Activated CD4-positive, alpha-beta T cell treated with anti-CD3 and anti-CD28 coated beads, Interleukin-2, amount 50 U/mL, for 48 hours (primary cell): Measurements from ENCODE around the gene CIB2.

ENCODE experiments used
- DNase-seq, 2 experiments: peaks; one replicate each; pipeline ENCODE4 v3.0.0-alpha.2; 2020

The CIB2 gene

GRCh38 chr15:78149068-78149804 lies 18.0 kb upstream of the CIB2 start, which contains the start of gene IDH3A:
Gene IDH3A, plus strand, starts transcription at chr15:78149362. Its CDS starts 42 bp downstream, at chr15:78149404.
- DNase-seq: peak; percentile 100

GRCh38 chr15:78148392-78149067 lies 17.3 kb upstream of the CIB2 start:
- DNase-seq: no peak

DNA sequence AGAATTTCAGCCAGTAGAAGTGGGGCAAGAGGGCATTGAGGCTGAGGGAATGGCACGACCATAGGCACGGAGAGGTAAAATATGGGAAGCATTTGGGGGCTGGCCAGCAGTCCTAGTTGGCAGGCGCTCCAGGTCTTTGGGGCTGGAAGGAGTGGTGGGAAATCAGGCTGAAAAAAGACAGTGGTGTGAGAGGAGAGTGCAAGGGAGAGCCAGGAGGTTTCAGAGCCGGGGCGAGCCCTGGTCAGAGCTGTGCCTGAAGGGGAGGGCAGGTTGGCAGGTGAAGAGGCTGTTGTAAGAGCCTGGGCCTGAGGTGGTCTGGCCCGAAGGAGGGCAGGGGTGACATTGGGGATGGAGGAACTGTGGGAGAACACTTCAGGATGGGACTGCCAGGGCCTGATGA lies 16.3 kb upstream of the CIB2 start:
- no peak for DNase-seq

DNA sequence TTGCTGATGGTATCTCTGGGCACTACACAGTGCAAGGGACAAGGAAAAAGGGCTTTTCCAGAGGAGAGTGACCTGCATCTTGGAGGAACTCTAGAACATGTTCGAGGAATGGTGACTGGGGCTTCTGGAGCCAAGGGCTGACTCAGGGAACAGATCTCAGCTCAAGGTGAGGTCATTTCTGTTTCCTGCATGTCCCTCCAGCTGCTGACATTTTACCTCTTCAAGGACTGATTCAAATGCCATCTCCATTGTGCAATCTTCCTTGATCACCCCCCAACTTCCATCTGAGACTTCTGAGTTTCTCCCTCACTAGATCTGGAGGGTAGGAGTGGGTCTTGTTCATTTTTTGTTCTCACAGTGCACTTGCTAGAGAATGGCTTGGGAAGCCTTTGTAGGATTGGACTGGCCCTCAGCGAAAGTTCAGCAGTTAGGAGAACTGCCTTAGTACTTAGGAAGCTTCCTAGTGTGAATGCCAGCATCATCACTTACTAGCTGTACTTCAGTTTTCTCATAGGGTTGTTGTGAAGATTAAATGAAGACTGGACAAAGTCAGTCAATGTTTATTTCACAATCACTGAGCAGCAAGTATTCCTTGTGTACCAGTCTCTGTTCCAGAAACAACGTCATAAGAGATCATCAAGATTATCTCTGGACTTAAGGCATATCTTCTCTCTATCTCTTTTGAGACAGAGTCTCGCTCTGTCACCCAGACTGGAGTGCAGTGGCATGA lies 15.3 kb upstream of the CIB2 start:
- DNase-seq: no peak

DNA sequence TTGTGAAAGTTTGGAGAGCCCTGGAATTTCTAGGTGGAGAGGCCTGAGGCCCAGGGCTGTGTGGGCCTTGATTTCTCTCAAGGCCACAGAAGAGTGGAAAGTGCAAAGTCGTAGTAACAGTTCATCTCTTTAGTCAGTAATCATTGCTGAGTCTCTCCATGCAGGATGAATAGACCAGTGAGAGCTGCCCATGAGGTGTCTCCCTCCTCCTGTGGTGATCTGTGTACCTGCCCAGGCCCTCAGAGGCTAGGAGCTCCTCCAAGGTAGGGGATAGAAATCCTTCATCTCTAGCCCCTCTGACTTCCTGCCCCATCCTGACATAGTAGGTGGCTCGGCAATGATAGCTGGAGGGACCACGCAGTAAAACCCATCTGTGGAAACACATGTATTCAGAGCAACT lies 11.1 kb upstream of the CIB2 start:
- no peak for DNase-seq

DNA sequence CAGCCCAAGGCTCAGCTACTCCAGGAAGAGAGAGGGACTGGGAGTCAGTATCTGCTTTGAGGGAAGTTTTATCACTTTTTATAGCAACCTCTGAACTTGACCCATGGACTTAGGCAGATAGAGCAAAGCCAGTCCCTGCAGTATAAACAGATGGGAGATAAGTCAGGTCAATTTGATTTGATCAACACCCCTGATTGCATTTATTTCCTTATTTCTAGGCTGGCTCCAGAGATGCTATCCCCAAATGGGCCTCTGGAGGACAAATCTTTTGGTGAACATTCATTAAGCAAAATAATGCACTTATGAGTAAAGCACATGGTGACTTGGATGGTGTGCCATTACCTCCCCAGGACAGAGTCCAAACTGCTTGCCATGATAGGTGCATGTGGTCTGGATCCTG lies 9.0 kb upstream of the CIB2 start:
- no peak for DNase-seq

- DNase-seq: no peak
These were observed 8.3 kb upstream of the CIB2 start for GRCh38 chr15:78139578-78139977.

GRCh38 chr15:78133801-78134200 lies 2.6 kb upstream of the CIB2 start:
- no peak for DNase-seq

DNA sequence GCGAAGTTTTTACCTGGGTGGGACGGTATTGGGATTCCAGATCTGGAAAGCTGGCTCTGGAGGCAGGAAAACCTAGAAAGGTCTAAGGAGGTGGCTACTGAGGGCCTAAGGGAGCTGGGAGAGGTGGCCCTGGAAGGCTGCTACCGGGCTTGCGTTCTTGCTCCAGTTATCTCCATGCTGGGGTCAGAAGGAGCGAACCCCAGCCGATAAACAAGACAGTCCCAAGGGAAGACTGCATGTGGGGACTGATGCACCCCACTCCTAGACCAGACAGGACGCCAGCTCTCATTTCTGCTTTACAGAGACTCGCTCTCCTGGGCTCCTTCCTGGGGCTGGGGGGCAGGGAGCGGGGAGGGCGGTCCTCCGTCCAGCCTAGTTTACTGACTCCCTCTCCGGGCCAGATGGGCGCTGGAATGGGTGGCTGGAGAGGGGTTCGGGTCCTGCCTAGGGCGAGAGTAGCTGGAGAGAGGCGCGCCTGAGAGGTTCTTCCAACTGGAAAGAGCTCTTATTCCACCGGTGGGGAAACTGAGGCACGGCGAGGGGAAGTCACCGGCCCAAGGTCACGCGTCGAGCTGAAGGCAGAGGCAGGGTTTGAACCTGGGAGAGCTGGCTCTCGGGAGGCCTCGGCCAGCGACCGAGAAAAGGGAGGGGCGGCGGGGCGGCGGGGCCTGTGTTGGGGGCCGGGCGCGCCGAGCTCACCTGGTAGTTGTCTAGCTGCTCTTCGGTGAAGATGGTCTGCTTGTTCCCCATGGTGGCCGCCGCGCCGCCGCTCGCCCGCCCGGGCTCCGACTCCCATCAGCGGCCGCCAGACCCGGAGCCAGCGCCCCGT lies 565 bp downstream of the CIB2 start:
- peak in 1 of 2 experiments; percentile 23 for DNase-seq

- DNase-seq: no peak
These were observed 1.4 kb downstream of the CIB2 start for GRCh38 chr15:78129751-78130287.

GRCh38 chr15:78129077-78129750 lies 2.0 kb downstream of the CIB2 start:
- DNase-seq: no peak

GRCh38 chr15:78127882-78128281 lies 3.4 kb downstream of the CIB2 start:
- DNase-seq: no peak

DNA sequence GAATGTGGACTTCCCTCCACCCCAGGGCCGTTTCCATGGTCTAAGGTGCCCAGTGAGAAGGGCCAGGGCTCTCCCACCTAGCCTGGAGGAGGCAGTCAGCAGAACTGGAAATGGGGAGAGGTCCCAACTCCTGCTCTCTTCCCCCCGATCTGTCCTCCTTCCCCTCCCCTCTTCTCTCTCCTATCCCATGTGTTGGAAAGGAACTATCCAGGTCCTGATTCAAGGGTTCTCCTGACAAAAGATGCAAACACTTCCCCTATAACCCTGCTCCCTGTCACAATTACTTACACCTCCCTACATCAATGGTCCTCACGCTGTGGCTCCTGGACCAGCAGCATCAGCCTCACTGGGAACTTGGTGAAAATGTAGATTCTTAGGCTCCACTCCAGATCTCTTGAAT lies 6.0 kb downstream of the CIB2 start:
- no peak for DNase-seq

GRCh38 chr15:78120523-78120922 lies 10.7 kb downstream of the CIB2 start:
- DNase-seq: no peak

DNA sequence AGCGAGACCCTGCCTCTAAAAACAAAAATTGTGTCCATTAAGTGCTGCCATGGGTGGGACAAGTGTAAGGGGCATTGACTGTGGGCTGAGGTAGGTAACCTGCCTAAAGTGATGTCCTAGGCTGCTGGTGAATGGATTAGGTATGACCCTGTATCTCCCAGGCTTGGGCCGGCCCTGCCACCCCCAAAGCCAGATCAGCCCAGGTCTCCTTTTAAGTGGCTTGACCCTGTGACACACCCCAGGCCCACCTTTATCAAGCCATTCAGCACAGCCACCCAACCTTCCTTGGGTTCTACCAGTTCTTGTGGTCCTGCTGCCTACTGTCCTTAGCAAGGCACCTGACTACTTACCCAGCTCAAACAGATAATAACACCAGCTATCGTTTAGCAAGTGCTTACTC lies 18.7 kb downstream of the CIB2 start:
- no peak for DNase-seq

DNA sequence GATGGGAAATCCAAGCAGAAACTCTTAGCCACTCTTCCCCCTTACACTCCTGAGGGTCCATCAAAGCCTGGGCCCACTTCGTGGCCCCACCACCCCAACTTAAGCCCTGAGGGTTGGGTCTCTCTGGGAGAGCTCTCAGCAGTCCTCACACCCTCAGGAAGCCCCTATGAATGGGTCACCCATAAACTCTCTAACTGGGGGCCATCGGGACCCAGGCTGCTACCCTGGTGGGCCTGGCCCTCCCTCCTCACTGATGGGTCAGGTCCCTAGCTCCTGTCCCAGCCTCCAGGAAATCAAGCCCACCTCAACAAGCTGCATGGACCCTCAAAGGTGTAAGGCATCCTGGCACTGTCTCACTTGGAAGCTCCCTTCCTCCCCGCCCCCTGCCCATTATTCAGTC lies 19.5 kb downstream of the CIB2 start:
- no peak for DNase-seq

GRCh38 chr15:78110916-78111475 lies 20.2 kb downstream of the CIB2 start:
- DNase-seq: no peak

DNA sequence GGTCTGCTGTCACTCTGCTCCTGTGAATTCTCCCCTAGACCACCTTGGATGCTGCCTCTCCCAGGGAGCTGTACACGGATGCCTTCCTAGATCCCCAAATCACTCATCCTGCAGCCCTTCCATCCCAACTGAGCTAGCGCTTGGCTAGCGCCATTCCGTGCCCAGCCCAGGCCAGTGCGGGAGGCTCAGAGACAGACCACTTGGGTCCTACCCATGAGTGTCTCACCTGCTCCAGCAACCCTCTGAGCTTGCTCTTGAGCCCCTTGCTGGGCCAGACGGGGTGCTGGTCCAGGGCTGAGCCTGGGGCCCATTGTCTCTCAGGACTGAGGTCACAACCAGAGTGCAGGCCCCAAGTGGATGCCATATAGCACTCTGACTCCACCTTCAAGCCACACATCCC lies 21.1 kb downstream of the CIB2 start:
- DNase-seq: no peak

DNA sequence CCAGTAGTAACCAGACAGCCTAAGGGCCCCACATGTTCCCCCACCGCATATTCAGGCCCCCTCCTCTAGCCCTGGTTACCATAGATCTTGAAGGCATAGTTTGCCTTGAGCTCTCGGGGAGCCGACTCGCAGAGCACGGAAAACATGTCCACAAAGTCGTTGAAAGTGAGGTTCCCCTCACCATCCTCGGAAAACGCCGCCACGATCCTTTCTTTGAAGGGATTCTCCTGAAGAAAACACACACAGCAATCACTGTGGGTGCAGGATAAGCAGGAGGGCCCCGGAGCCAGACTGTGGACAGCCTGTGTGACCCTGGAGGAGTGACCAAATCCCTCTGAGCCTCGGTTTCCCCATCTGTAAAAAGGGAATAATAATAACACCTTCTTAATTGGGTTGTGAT lies 22.1 kb downstream of the CIB2 start:
- DNase-seq: no peak

GRCh38 chr15:78108300-78109084 lies 22.8 kb downstream of the CIB2 start:
- peak; percentile 82 to 87 for DNase-seq

DNA sequence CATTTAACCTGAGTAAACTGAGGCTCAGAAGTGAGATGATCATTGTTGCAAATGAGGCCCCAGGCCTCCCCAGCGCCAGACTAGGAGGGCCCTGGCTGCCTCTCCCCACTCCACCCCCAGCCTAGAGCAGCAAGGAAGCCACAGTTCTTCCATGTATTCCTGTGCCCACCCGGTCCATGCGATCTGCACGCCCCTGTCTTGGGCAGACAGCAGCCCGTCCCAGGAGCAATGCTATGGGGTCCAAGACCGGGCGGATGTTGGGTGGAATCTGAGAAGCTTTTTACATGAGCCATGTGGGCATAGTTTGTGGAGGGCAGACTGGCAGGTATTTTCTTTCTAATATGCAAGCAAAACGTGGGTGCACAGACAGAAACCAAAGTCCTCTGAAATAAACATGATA lies 23.8 kb downstream of the CIB2 start:
- no peak for DNase-seq
